Thoracic aorta (tissue), 2 donors: ENCODE data around the gene TMEM234. TPM values are rescaled to one million over a fixed set of nuclear protein-coding genes. Genes with fewer than 3 reads are reported as not detected.

Source experiments
- ATAC-seq: fragments of 150-250 bp; one replicate; pipeline ENCODE4 v1.8.0; 2017; ENCODE audit warnings: low read depth; ENCODE audit not compliant: insufficient number of reproducible peaks, low FRiP score
- DNase-seq: peaks from one replicate; pipeline ENCODE4 v3.0.0-alpha.2; 2020; ENCODE audit warnings: low spot score
- H3K27ac ChIP-seq, 2 donors: fragments of 200-600 bp; sonication (generic); 1 replicate in 1 of 2; 2 replicates in 1 of 2; pipeline ENCODE4 v1.5.1; 2016; ENCODE audit warnings: mild to moderate bottlenecking in 2 of 2, moderate library complexity in 2 of 2
- H3K27me3 ChIP-seq: fragments of 200-600 bp; sonication (generic); replicated peaks from 2 replicates; pipeline ENCODE4 v1.6.0; 2016; ENCODE audit warnings: mild to moderate bottlenecking; ENCODE audit not compliant: insufficient read depth
- H3K36me3 ChIP-seq: fragments of 200-600 bp; sonication (generic); one replicate; pipeline ENCODE4 v1.5.1; 2016
- H3K4me1 ChIP-seq, 2 donors: fragments of 200-600 bp; sonication (generic); 1 replicate in 1 of 2; 2 replicates in 1 of 2; pipeline versions ENCODE4 v1.5.1 to v1.6.0; 2016; ENCODE audit warnings: low read depth in 2 of 2, mild to moderate bottlenecking in 1 of 2; ENCODE audit not compliant: control insufficient read depth in 1 of 2
- H3K4me3 ChIP-seq: fragments of 200-600 bp; sonication (generic); 2 replicates; pipeline ENCODE4 v1.5.1; 2016; ENCODE audit warnings: mild to moderate bottlenecking
- H3K9me3 ChIP-seq: fragments of 200-600 bp; sonication (generic); 2 replicates; pipeline ENCODE4 v1.5.1; 2016
- total RNA-seq, 2 donors: library from RNA; depleted of rRNA; stranded (reverse); fragments of >200 nt; gene quantifications; one replicate each; pipeline versions ENCODE4 v1.1.0 to v1.2.3, GENCODE V29; 2016
- TF ChIP-seq, protein P1 (sequence below): fragments of 200-600 bp; sonication (generic); IDR thresholded peaks from one replicate; pipeline ENCODE4 v1.5.1; 2019; ENCODE audit warnings: antibody characterized with exemption

Gene TMEM234
- total RNA-seq, 2 donors from 2014 or later: 9.5 to 20.0 TPM

DNA sequence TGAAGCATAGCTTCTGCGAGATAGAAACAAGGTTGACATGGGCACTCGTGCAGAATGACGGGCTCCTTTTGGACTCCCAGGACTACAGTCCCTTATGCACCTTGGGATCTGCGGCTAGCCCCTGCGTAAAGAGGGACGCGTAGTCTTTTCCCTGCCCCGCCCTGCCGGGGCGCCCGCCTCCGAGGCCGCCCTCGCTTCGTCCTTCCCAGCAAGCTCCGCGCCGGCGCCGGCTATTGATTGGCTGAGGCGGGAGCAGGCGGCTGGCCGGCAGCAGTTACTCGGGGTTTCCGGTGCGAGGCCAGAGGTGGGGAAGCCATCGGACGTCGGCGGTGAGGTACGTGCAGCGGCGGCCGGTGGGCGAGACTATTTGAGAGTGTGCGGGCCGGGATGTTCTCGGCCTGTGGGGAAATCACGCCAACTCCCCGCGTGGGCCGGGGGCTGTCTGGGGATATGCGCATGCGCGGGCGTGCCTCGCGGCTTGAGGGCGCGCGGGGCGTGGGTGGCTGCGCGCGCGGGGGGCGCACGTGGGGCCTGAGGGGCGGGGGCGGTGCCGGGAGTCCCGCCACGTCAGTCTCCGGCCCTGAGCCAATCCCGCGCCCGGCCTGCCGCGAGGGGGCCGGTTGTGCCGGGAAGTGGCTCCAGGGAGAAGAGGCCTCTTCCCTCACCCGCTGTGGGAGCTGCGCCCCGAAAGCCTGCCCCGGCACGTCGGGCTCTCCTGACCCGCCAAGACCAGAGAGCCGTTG lies 42.5 kb downstream of the TMEM234 start, which contains the start of gene TXLNA:
TSS of gene TXLNA (plus strand) at position 233 of the 743 bp plus-strand sequence. CDS start 671 bp downstream, outside the sequence.
- peak; percentile 88 for DNase-seq
- TF ChIP-seq, protein P1, sequence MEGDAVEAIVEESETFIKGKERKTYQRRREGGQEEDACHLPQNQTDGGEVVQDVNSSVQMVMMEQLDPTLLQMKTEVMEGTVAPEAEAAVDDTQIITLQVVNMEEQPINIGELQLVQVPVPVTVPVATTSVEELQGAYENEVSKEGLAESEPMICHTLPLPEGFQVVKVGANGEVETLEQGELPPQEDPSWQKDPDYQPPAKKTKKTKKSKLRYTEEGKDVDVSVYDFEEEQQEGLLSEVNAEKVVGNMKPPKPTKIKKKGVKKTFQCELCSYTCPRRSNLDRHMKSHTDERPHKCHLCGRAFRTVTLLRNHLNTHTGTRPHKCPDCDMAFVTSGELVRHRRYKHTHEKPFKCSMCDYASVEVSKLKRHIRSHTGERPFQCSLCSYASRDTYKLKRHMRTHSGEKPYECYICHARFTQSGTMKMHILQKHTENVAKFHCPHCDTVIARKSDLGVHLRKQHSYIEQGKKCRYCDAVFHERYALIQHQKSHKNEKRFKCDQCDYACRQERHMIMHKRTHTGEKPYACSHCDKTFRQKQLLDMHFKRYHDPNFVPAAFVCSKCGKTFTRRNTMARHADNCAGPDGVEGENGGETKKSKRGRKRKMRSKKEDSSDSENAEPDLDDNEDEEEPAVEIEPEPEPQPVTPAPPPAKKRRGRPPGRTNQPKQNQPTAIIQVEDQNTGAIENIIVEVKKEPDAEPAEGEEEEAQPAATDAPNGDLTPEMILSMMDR: no peak
- H3K27ac ChIP-seq: peak within 1 kb of the TSS; percentile 92 to 94

DNA sequence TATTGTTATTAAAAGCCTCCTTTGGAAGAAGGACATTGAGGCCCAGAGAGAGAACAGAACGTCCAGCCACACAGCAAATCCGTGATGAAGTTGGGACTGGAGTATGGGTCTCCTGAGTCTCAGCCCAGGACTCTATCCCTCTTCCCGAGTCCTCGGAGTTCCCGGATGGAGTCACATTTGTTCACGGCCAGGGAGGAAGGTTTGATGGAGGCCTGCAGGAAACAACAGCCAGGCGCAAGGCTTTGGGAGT lies 43.0 kb downstream of the TMEM234 start:
- H3K4me1 ChIP-seq: peaks cover 18 to 44% of the 10 kb centered on the region in 2 donors
- TF ChIP-seq, protein P1: no peak
- DNase-seq (no peak), ATAC-seq (peak; percentile 9)
- H3K36me3 ChIP-seq: peaks cover 4% of the 10 kb centered on the region
- H3K4me3 ChIP-seq: peak overlapping the region; percentile 82
- H3K27me3 ChIP-seq: no peaks in the 10 kb centered on the region
- no peaks in the 10 kb centered on the region for H3K9me3 ChIP-seq
- peak overlapping the region; percentile 92 to 94 for H3K27ac ChIP-seq

More for the DNA sequence above, 42.5 kb downstream of the TMEM234 start, which contains the start of gene TXLNA:
- peaks cover 9% of the 10 kb centered on the region for H3K36me3 ChIP-seq
- peaks cover 20 to 49% of the 10 kb centered on the region in 2 donors for H3K4me1 ChIP-seq
- H3K4me3 ChIP-seq: peak within 1 kb of the TSS; percentile 82
- ATAC-seq: peak; percentile 85
- no peaks in the 10 kb centered on the region for H3K9me3 ChIP-seq
- H3K27me3 ChIP-seq: no peaks in the 10 kb centered on the region

DNA sequence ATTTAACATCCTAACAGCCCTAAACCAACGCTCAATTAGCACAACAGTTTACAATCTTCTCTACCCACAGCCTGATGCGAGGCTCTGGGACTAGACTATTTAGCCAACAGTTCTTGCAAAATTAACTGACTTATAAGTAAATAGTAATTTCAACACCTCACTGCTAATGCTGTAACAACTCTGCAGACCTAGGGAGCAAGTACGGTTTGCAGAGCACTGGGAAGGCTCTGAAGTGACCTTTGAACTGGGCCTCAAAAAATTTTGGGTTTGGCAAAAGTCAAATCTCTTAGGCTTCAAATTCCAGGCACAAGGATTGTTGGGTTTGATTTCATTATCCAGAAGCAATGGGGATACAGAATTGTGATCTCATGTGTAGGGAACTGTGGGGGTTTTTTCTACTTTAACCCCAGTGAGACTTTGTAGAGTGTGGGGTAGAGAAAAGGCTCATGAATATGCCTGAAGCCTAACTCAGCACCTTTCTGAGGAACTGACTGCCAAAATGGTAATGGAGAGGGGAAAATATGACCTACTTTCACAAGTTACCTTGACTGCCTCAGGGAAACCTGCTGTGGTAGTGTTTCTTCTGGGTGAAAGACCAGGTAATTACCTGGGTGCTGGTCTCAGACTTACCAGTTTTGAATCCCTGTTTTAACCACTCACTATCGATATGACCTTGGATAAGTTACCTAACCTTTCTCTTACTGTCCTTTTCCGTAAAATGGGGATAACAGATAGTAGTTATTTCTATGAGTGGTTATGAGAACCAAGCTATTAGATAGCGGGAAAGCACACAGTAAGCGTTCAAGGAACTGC lies 43.6 kb downstream of the TMEM234 start:
- no peaks in the 10 kb centered on the region for H3K9me3 ChIP-seq
- peak overlapping the region; percentile 82 for H3K4me3 ChIP-seq
- H3K27ac ChIP-seq: peak overlapping the region; percentile 92 to 94
- H3K4me1 ChIP-seq: peaks cover 12 to 39% of the 10 kb centered on the region in 2 donors
- no peak for DNase-seq
- H3K36me3 ChIP-seq: peaks cover under 1% of the 10 kb centered on the region
- TF ChIP-seq, protein P1: no peak
- ATAC-seq: no peak
- no peaks in the 10 kb centered on the region for H3K27me3 ChIP-seq

DNA sequence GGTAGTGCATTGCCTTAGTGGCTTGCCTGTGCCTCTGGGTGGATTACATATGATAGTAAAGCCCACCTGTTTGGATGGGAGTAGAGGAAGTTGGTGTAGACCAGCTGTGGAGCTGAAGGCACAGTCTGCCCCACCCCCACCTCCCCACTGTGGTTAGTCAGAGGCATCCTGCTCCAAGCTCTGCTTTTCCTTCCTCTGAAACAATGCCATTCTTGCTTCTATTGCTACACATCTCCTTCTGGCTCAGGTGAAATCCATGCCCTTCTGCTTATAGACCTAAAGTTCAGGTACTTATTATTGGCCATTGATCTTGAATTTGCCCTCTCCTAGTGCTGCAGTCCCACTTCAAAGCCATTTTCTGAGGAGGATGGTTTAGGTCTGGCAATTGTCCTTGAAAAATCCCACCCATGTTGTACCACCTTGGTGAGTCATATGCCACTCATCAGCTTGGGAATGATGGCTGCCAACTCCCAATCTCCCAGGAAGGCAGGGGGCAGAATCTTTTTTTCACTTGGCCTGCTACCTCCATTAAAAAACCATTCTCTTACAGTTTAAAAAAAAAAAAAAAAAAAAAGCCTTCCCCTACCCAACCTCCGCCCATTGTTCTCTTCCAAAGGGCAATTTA lies 49.4 kb downstream of the TMEM234 start:
- no peak for ATAC-seq
- peaks cover 38% of the 10 kb centered on the region for H3K36me3 ChIP-seq
- TF ChIP-seq, protein P1: no peak

DNA sequence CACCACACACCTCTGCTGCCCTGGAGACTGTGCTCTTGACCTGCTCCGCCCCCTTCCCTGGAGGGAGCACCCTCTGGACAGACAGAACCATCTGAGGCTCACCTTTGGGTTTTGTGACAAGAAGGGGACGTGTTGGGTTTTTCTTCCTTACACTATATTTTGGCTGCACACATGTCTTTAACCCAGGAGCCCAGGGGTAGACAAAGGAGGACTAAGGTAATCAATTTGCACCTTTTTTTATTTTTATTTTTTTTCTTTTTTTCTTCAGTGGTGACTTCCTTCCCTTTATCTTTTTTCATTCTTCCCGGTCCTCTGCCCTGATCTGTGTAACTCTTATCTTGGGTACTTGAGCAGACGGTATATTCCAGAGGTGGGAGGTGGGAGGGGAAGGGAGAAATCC lies 51.2 kb downstream of the TMEM234 start:
- no peaks in the 10 kb centered on the region for H3K27me3 ChIP-seq
- H3K9me3 ChIP-seq: no peaks in the 10 kb centered on the region
- DNase-seq (no peak), ATAC-seq (no peak)
- H3K36me3 ChIP-seq: peaks cover 50% of the 10 kb centered on the region
- no peaks in the 10 kb centered on the region for H3K4me1 ChIP-seq
- H3K4me3 ChIP-seq: no peak overlapping the region
- TF ChIP-seq, protein P1: no peak
- H3K27ac ChIP-seq: no peak overlapping the region

More for the DNA sequence above, 49.4 kb downstream of the TMEM234 start:
- Histone ChIP-seq H3K4me1 (no peaks in the 10 kb centered on the region), H3K4me3 (no peak overlapping the region), H3K27me3 (no peaks in the 10 kb centered on the region), H3K27ac (no peak overlapping the region), H3K9me3 (no peaks in the 10 kb centered on the region)
- DNase-seq: no peak
